BE2C (cell line): ENCODE results near the gene ATXN10.
"Not testable (repeated sequence)": the region's sequence is repeated elsewhere in the genome, so short reads cannot be mapped to it uniquely, and the experiment has no call there.

ENCODE experiments used
- DNase-seq: peaks from one replicate; pipeline ENCODE4 v3.0.0-alpha.2; 2020
- H3K27me3 ChIP-seq: fragments of 250-450 bp; sonication (Bioruptor Pico); 2 replicates; pipeline ENCODE4 v1.5.1; 2020; ENCODE audit warnings: mild to moderate bottlenecking
- H3K36me3 ChIP-seq: fragments of 250-450 bp; sonication (Bioruptor Pico); 2 replicates; pipeline ENCODE4 v1.5.1; 2020; ENCODE audit warnings: mild to moderate bottlenecking
- H3K4me1 ChIP-seq: fragments of 250-450 bp; sonication (Bioruptor Pico); 2 replicates; pipeline ENCODE4 v1.5.1; 2020
- H3K4me3 ChIP-seq: 2 replicates; pipeline ENCODE4 v1.5.1; 2011; ENCODE audit warnings: low read depth, low read length
- H3K9me3 ChIP-seq: fragments of 250-450 bp; sonication (Bioruptor Pico); 2 replicates; pipeline ENCODE4 v1.5.1; 2020
- CTCF ChIP-seq: IDR thresholded peaks from 2 replicates; pipeline ENCODE4 v1.5.1; 2012; ENCODE audit warnings: mild to moderate bottlenecking, low read depth, low read length

The ATXN10 gene

GRCh38 chr22:45704648-45705047 lies 33.0 kb downstream of the ATXN10 start:
- no peak for DNase-seq
- H3K36me3 ChIP-seq: peaks cover 50% of the 10 kb centered on the region
- H3K9me3 ChIP-seq: no peaks in the 10 kb centered on the region
- no peak for TF ChIP-seq CTCF
- no peak overlapping the region for H3K4me3 ChIP-seq
- no peaks in the 10 kb centered on the region for H3K27me3 ChIP-seq
- peaks cover 7% of the 10 kb centered on the region for H3K4me1 ChIP-seq

GRCh38 chr22:45707605-45708004 lies 36.0 kb downstream of the ATXN10 start:
- H3K27me3 ChIP-seq: no peaks in the 10 kb centered on the region
- H3K4me1 ChIP-seq: peaks cover 17% of the 10 kb centered on the region
- TF ChIP-seq CTCF: no peak
- DNase-seq: no peak
- no peak overlapping the region for H3K4me3 ChIP-seq
- no peaks in the 10 kb centered on the region for H3K9me3 ChIP-seq
- peaks cover 45% of the 10 kb centered on the region for H3K36me3 ChIP-seq

GRCh38 chr22:45708145-45708544 lies 36.5 kb downstream of the ATXN10 start:
- H3K36me3 ChIP-seq: peaks cover 43% of the 10 kb centered on the region
- no peak overlapping the region for H3K4me3 ChIP-seq
- H3K9me3 ChIP-seq: no peaks in the 10 kb centered on the region
- TF ChIP-seq CTCF: no peak
- peaks cover 17% of the 10 kb centered on the region for H3K4me1 ChIP-seq
- DNase-seq: no peak
- H3K27me3 ChIP-seq: no peaks in the 10 kb centered on the region

- H3K4me3 ChIP-seq: no peak overlapping the region
- H3K4me1 ChIP-seq: peaks cover 17% of the 10 kb centered on the region
- no peaks in the 10 kb centered on the region for H3K9me3 ChIP-seq
- TF ChIP-seq CTCF: no peak
- peak; percentile 29 for DNase-seq
- no peaks in the 10 kb centered on the region for H3K27me3 ChIP-seq
- H3K36me3 ChIP-seq: peaks cover 40% of the 10 kb centered on the region
Observed at GRCh38 chr22:45709060-45709739, 37.6 kb downstream of the ATXN10 start.

GRCh38 chr22:45709866-45710265 lies 38.2 kb downstream of the ATXN10 start:
- Histone ChIP-seq H3K36me3 (peaks cover 40% of the 10 kb centered on the region), H3K27me3 (no peaks in the 10 kb centered on the region), H3K9me3 (no peaks in the 10 kb centered on the region), H3K4me1 (peaks cover 17% of the 10 kb centered on the region), H3K4me3 (no peak overlapping the region)
- TF ChIP-seq CTCF: no peak
- no peak for DNase-seq

GRCh38 chr22:45710469-45710868 lies 38.8 kb downstream of the ATXN10 start:
- H3K36me3 ChIP-seq: peaks cover 40% of the 10 kb centered on the region
- TF ChIP-seq CTCF: no peak
- H3K4me1 ChIP-seq: peaks cover 17% of the 10 kb centered on the region
- no peak for DNase-seq
- no peak overlapping the region for H3K4me3 ChIP-seq
- no peaks in the 10 kb centered on the region for H3K27me3 ChIP-seq
- H3K9me3 ChIP-seq: no peaks in the 10 kb centered on the region

GRCh38 chr22:45714390-45714789 lies 42.8 kb downstream of the ATXN10 start:
- not testable (repeated sequence) for DNase-seq

More at GRCh38 chr22:45714390-45714789, 42.8 kb downstream of the ATXN10 start:
- peaks cover 13% of the 10 kb centered on the region for H3K4me1 ChIP-seq
- not testable (repeated sequence) for H3K27me3 ChIP-seq, H3K4me3 ChIP-seq, H3K9me3 ChIP-seq
- peaks cover 27% of the 10 kb centered on the region for H3K36me3 ChIP-seq
